ENCODE results near the gene DOCK3.
A peak's percentile ranks its signal among the peaks of the same experiment; 100 is the strongest.

The DOCK3 gene

DNA sequence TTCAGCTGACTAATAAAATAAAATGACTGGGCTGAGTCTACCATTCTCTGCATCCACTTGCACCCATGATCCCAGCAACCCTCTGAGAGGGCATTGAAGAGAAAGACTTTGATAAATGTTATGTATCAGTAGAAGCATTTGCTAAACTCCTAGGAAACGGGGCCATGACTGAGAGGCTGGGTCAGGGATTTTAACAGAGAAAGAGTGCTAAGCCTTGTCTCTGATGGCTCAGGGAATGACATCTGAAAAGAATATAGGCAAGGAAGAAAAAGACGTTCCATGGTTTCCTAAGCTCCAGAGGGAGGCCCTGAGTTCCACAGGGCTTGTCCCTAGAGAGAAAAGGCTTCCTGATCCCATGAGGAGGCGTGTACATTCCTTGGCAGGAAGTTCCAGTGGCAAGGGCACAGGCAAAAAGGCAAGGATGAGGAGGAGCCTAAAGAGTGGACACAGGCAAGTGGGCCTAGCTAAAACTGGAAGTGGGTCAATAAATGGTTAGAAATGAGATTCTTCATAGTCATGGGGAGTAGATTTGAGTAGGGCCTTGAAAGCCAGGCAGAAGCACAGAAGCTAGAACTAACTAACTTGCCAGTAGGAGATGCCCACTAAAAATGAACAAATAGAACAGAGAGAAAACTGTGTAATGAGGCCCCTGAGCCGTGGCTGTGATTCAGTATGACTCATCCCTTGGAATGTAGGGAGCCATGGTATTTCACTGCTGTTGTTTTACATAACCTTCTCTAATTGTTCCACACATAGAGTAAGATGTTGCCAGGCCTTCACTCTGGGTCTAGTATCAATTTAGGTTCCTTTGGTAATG lies 665.5 kb downstream of the DOCK3 start:
- Histone ChIP-seq H3K27ac (no peak overlapping the region), H3K4me2 (no peak overlapping the region), H3K4me3 (no peak overlapping the region), H3K36me3 (no peaks in the 10 kb centered on the region), H3K9me3 (no peaks in the 10 kb centered on the region), H3K27me3 (no peaks in the 10 kb centered on the region), H4K20me1 (no peaks in the 10 kb centered on the region), H3K4me1 (no peaks in the 10 kb centered on the region), H3K9ac (no peak overlapping the region)
- TF ChIP-seq Cebpa-rat (IDR thresholded peaks at IDR 0.05): no peak

DNA sequence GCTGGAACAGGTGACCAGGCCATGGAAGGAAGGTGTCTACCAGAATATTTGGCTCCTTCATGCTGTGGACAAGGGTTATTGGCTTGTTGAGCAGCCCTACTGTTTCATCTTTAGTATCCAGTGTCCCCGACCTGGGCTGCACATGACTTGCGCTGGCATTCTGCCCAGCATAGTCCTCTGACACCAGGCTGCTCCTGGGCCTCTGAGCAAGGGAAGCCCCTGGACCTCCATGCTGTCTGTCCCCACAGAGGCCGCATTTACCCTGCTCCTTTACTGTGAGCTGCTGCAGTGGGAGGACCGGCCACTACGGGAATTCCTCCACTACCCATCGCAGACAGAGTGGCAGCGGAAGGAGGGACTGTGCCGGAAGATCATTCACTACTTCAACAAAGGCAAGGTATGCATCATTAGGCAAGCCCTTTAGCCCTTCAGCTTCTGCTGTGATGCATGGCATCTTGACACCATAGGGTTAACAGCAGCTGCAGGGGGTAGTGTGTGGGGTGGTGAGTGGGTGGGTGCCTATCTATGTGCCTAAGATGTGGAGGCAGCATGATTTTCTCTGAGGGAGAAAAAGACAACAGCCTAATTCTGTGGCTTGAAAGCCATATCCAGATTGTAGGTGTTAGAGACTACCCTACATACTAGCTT lies 666.4 kb downstream of the DOCK3 start:
- H3K9ac ChIP-seq: no peak overlapping the region
- H3K4me3 ChIP-seq: no peak overlapping the region
- TF ChIP-seq Cebpa-rat (IDR thresholded peaks at IDR 0.05): no peak
- H3K4me2 ChIP-seq: no peak overlapping the region
- H3K9me3 ChIP-seq: no peaks in the 10 kb centered on the region
- no peaks in the 10 kb centered on the region for H3K27me3 ChIP-seq
- no peaks in the 10 kb centered on the region for H3K36me3 ChIP-seq
- H4K20me1 ChIP-seq: no peaks in the 10 kb centered on the region
- H3K4me1 ChIP-seq: no peaks in the 10 kb centered on the region
- H3K27ac ChIP-seq: no peak overlapping the region

DNA sequence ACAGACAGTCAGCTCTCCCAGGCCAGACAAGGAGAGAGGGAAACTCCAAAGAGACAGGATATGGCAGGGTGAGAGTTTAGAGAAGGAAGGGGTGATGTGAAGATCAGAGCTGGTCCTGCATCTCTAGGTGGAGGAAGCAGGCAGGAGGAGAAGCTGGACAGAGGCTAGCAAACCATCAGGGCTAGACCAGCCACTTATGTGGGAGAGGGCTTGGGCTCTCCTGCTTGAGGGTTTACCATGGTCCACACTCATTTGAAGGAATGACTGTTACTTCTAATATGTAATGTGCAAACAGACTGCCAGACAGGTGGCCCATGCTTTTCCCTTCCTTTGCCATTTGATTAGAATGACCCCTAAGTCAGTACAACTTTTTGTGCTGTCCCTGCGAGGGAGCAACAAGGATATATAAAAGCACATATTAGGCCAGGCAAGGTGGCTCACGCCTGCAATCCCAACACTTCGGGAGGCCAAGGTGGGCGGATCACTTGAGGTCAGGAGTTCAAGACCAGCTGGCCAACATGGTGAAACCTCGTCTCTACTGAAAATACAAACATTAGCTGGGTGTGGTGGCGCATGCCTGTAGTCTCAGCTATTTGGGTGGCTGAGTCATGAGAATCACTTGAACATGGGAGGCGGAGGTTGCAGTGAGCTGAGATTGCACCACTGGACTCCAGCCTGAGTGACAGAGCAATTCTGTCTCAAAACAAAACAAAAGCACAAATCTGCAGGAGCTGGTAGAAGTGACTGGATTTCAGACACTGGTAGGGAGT lies 669.4 kb downstream of the DOCK3 start:
- no peak overlapping the region for H3K4me2 ChIP-seq
- no peaks in the 10 kb centered on the region for H4K20me1 ChIP-seq

DNA sequence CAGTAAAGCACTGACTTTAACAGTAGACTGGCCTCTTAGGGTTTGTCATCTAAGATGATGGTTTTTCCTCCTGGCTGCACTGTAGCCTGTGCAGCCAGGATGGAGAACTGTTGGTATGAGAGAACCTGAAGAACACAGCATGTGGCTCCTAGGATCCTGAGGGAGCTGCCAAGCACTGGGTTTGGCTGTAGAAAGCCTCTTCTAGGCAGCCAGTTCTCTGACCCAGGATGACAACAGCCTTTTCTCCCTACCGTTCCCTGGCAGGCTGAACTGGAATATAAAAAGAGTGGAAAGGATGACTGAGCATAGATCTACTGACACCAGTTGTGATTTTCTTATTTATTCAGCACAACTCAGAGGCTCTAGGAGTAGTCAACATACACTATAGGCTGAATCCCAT lies 676.0 kb downstream of the DOCK3 start:
- H3K4me1 ChIP-seq: peaks cover 6% of the 10 kb centered on the region; the same call in 1 of the 2 replicates
- no peaks in the 10 kb centered on the region for H3K9me3 ChIP-seq
- H3K4me2 ChIP-seq: no peak overlapping the region
- H3K9ac ChIP-seq: no peak overlapping the region
- H4K20me1 ChIP-seq: no peaks in the 10 kb centered on the region
- H3K27me3 ChIP-seq: no peaks in the 10 kb centered on the region
- H3K4me3 ChIP-seq: no peak overlapping the region
- no peak for TF ChIP-seq Cebpa-rat (IDR thresholded peaks at IDR 0.05)
- no peaks in the 10 kb centered on the region for H3K36me3 ChIP-seq
- no peak overlapping the region for H3K27ac ChIP-seq

More for the DNA sequence above, 669.4 kb downstream of the DOCK3 start:
- Histone ChIP-seq H3K27me3 (no peaks in the 10 kb centered on the region), H3K36me3 (no peaks in the 10 kb centered on the region), H3K4me3 (no peak overlapping the region), H3K4me1 (no peaks in the 10 kb centered on the region), H3K9ac (no peak overlapping the region), H3K9me3 (no peaks in the 10 kb centered on the region), H3K27ac (no peak overlapping the region)
- no peak for TF ChIP-seq Cebpa-rat (IDR thresholded peaks at IDR 0.05)

DNA sequence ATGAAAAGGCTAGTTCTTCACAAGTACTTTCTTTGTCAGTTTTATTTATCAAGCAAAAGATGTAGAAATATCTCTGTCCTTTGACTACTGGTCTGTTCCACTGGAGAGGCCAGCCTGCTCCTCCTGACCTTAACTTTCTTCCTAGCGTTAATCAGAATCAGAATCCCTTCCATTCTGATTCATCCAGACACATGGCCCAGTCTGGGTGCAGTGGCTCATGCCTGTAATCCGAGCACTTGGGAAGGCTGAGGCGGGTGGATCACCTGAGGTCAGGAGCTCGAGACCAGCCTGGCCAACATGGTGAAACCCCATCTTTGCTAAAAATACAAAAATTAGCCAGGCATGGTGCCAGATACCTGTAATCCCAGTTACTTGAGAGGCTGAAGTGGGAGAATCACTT lies 678.4 kb downstream of the DOCK3 start:
- H3K27ac ChIP-seq: no peak overlapping the region
- peaks cover 6% of the 10 kb centered on the region; the same call in 1 of the 2 replicates for H3K4me1 ChIP-seq
- H3K9ac ChIP-seq: no peak overlapping the region
- H3K36me3 ChIP-seq: no peaks in the 10 kb centered on the region
- H3K9me3 ChIP-seq: no peaks in the 10 kb centered on the region
- no peak overlapping the region for H3K4me3 ChIP-seq
- no peak for TF ChIP-seq Cebpa-rat (IDR thresholded peaks at IDR 0.05)
- no peaks in the 10 kb centered on the region for H3K27me3 ChIP-seq
- H4K20me1 ChIP-seq: no peaks in the 10 kb centered on the region
- peak overlapping the region; percentile 7; the same call in 1 of the 2 replicates for H3K4me2 ChIP-seq

DNA sequence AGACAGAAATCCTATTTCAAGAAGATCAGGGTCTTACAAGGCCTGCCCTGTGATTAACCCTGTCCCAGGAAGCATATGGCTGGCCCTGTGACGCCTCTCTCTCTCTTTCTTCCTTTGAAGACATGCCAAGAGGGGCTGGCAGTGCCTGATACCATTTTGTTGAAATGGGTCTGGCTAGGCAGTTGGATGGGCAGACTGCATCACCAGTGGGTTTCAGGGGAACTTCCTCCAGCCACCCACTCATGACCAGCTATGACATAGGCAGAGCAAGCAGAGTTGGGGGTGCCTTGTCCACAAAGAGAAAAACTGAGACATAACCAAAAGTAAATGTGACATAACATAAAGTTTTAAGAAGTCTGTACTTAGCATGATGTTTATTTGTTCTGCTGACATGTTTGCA lies 679.0 kb downstream of the DOCK3 start:
- Histone ChIP-seq H3K9me3 (no peaks in the 10 kb centered on the region), H3K4me2 (peak overlapping the region; percentile 7; the same call in 1 of the 2 replicates), H3K36me3 (no peaks in the 10 kb centered on the region), H3K27me3 (no peaks in the 10 kb centered on the region), H3K9ac (no peak overlapping the region), H4K20me1 (no peaks in the 10 kb centered on the region), H3K4me3 (no peak overlapping the region), H3K4me1 (peaks cover 6% of the 10 kb centered on the region; the same call in 1 of the 2 replicates), H3K27ac (no peak overlapping the region)
- no peak for TF ChIP-seq Cebpa-rat (IDR thresholded peaks at IDR 0.05)

DNA sequence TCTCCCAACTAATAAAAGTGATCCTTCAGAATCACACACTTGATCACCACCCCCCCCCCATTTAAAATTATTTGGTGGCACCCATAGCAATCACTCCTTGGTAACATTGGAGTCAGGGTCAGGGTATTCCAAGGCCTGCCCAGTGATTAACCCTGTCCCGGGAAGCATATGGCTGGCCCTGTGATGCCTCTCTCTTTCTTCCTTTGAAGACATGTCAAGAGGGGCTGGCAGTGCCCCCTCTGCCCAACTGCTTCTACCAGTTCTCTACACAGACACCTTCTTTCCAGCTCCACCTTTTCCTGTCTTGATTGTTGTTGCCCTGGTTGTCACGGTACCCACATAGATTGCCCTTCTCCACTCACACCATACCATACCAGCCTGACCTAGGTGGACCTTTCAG lies 679.4 kb downstream of the DOCK3 start:
- no peak overlapping the region for H3K27ac ChIP-seq
- no peaks in the 10 kb centered on the region for H4K20me1 ChIP-seq
- peaks cover 6% of the 10 kb centered on the region; the same call in 1 of the 2 replicates for H3K4me1 ChIP-seq
- H3K27me3 ChIP-seq: no peaks in the 10 kb centered on the region
- no peaks in the 10 kb centered on the region for H3K36me3 ChIP-seq
- no peaks in the 10 kb centered on the region for H3K9me3 ChIP-seq
- no peak overlapping the region for H3K4me3 ChIP-seq
- no peak overlapping the region for H3K4me2 ChIP-seq
- TF ChIP-seq Cebpa-rat (IDR thresholded peaks at IDR 0.05): no peak
- H3K9ac ChIP-seq: no peak overlapping the region

DNA sequence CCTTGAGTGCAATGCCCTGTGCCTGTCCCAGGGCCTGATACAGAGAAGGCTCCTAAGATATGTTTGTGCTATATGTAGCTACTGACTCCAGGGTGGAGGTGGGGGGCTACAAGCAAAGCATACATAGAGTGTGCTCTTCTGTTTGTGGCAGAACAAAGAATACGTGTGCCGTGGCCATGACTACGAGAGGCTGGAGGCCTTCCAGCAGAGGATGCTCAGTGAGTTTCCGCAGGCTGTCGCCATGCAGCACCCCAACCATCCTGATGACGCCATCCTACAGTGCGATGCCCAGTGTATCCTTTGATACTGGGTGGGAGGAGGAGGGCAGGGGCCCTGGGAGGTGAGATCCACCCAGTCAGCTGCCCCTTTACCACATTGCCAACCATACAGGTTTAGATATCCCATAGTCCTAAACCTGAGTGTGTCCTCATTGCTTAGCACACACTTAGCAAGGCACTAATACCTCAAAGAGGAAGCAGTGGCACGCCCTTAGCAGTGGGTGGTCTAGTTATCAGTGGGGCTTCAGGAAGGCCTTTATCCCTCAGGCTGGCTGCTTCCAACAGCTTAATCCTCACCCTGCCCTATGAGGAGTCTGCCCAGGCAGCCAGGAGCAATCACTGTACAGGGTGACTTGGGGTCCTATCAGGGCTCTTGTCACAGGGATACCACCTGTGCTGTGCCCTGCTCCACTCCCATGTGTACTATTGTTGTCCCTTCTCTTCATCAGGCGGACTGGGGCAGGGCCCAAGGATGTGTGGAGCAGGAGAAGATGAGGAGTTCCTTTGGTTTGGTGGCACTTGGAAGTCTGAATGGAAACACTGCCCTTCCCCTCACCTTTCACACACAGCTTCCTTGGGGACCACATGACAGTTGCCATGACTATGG lies 680.2 kb downstream of the DOCK3 start:
- no peak for TF ChIP-seq Cebpa-rat (IDR thresholded peaks at IDR 0.05)
- Histone ChIP-seq H3K4me2 (no peak overlapping the region), H3K27me3 (no peaks in the 10 kb centered on the region), H3K9me3 (no peaks in the 10 kb centered on the region), H3K9ac (no peak overlapping the region), H3K4me1 (peaks cover 6% of the 10 kb centered on the region; the same call in 1 of the 2 replicates), H3K4me3 (no peak overlapping the region), H3K27ac (no peak overlapping the region), H4K20me1 (no peaks in the 10 kb centered on the region), H3K36me3 (no peaks in the 10 kb centered on the region)
